KMS-11 (cell line): ENCODE results near the gene WDR48.

Experiments used
- H2AFZ ChIP-seq: fragments of 200-600 bp; sonication (generic); 2 replicates; pipeline ENCODE4 v1.6.1; 2016; ENCODE audit warnings: antibody characterized with exemption, mixed run types, low read depth
- H3K27ac ChIP-seq: fragments of 200-600 bp; sonication (generic); 2 replicates; pipeline ENCODE4 v1.6.1; 2016; ENCODE audit warnings: mild to moderate bottlenecking, mixed run types
- H3K27me3 ChIP-seq: fragments of 200-600 bp; sonication (generic); 2 replicates; pipeline ENCODE4 v1.6.1; 2017; ENCODE audit warnings: mild to moderate bottlenecking, low read depth, mixed run types, moderate library complexity; ENCODE audit not compliant: insufficient read depth
- H3K36me3 ChIP-seq: fragments of 200-600 bp; sonication (generic); 2 replicates; pipeline ENCODE4 v1.6.1; 2017; ENCODE audit warnings: mild to moderate bottlenecking, mixed run types; ENCODE audit not compliant: insufficient read depth
- H3K4me1 ChIP-seq: fragments of 200-600 bp; sonication (generic); 2 replicates; pipeline ENCODE4 v1.6.1; 2016; ENCODE audit warnings: mild to moderate bottlenecking, low read depth, mixed run types; ENCODE audit not compliant: poor library complexity, severe bottlenecking
- H3K4me2 ChIP-seq: fragments of 200-600 bp; sonication (generic); 2 replicates; pipeline ENCODE4 v1.7.0; 2016; ENCODE audit warnings: mild to moderate bottlenecking, mixed run types
- H3K4me3 ChIP-seq: fragments of 200-600 bp; sonication (generic); IDR thresholded peaks from 2 replicates; pipeline ENCODE4 v1.6.1; 2017; ENCODE audit warnings: low read depth, low read length, mixed read lengths; ENCODE audit not compliant: insufficient read depth
- H3K79me2 ChIP-seq: fragments of 200-600 bp; sonication (generic); 2 replicates; pipeline ENCODE4 v1.6.1; 2016; ENCODE audit warnings: low read depth, mixed run types; ENCODE audit not compliant: insufficient read depth
- H3K9ac ChIP-seq: fragments of 200-600 bp; sonication (generic); 2 replicates; pipeline ENCODE4 v1.6.1; 2016; ENCODE audit warnings: mild to moderate bottlenecking, mixed run types
- H4K20me1 ChIP-seq: fragments of 200-600 bp; sonication (generic); 2 replicates; pipeline ENCODE4 v1.6.1; 2016; ENCODE audit warnings: mild to moderate bottlenecking, mixed run types; ENCODE audit not compliant: insufficient read depth
- TF ChIP-seq, protein P1 (sequence below): fragments of 200-600 bp; sonication (generic); conservative IDR thresholded peaks from 2 replicates; pipeline ENCODE4 v1.6.1; 2017; ENCODE audit warnings: low read depth, mild to moderate bottlenecking, antibody characterized with exemption, low read length, moderate library complexity, mixed read lengths

The WDR48 gene

GRCh38 chr3:39137435-39137936 lies 85.7 kb downstream of the WDR48 start:
- H3K4me1 ChIP-seq, result no peaks in the 10 kb centered on the region
- no peaks in the 10 kb centered on the region for H3K79me2 ChIP-seq
- no peaks in the 10 kb centered on the region for H3K36me3 ChIP-seq
- no peak overlapping the region for H3K4me2 ChIP-seq
- no peak overlapping the region for H3K27ac ChIP-seq
- TF ChIP-seq, protein P1, sequence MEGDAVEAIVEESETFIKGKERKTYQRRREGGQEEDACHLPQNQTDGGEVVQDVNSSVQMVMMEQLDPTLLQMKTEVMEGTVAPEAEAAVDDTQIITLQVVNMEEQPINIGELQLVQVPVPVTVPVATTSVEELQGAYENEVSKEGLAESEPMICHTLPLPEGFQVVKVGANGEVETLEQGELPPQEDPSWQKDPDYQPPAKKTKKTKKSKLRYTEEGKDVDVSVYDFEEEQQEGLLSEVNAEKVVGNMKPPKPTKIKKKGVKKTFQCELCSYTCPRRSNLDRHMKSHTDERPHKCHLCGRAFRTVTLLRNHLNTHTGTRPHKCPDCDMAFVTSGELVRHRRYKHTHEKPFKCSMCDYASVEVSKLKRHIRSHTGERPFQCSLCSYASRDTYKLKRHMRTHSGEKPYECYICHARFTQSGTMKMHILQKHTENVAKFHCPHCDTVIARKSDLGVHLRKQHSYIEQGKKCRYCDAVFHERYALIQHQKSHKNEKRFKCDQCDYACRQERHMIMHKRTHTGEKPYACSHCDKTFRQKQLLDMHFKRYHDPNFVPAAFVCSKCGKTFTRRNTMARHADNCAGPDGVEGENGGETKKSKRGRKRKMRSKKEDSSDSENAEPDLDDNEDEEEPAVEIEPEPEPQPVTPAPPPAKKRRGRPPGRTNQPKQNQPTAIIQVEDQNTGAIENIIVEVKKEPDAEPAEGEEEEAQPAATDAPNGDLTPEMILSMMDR, result no peak
- H3K27me3 ChIP-seq, result no peaks in the 10 kb centered on the region
- no peak overlapping the region for H3K4me3 ChIP-seq
- H3K9ac ChIP-seq, result no peak overlapping the region
- no peak overlapping the region for H2AFZ ChIP-seq
- no peaks in the 10 kb centered on the region for H4K20me1 ChIP-seq

DNA sequence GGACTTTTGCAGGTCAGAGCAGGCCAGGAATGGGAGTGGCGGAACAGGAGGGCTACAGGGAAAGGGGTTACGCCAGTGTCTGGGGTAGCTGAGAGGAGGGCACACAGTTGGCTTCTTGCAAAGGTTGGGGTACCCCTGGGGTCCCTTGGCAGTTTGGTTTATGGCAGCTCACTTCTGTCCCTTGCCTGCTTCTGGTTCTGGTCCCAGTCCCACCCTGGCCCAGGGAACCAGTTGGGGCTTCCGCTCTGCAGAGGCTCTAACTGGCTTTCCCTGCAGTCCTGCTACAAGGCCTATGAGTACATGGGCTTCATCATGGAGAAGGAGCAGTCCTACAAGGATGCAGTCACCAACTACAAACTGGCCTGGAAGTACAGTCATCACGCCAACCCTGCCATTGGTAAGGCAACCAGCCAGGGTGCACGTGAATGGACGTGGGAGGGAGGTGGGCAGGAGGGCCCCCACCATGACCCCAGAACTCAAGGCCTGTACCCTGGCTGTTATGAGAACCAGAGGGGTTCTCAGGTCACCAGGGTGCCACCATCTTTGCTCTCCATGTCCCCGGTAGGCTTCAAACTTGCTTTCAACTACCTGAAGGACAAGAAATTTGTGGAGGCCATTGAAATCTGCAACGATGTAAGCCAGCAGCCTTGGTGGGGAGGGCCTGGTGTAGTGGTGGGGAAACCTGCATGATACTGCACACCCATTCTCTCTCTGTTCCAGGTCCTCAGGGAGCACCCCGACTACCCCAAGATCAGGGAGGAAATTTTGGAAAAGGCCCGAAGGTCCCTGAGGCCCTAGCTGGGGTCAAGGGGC lies 86.4 kb downstream of the WDR48 start:
- Histone ChIP-seq H4K20me1 (no peaks in the 10 kb centered on the region), H3K4me1 (no peaks in the 10 kb centered on the region), H2AFZ (no peak overlapping the region), H3K4me2 (no peak overlapping the region), H3K27me3 (no peaks in the 10 kb centered on the region), H3K36me3 (no peaks in the 10 kb centered on the region), H3K79me2 (no peaks in the 10 kb centered on the region), H3K27ac (no peak overlapping the region), H3K4me3 (no peak overlapping the region), H3K9ac (no peak overlapping the region)
- TF ChIP-seq, protein P1, result no peak

GRCh38 chr3:39138804-39139415 lies 87.1 kb downstream of the WDR48 start:
- Histone ChIP-seq H3K4me2 (no peak overlapping the region), H3K79me2 (no peaks in the 10 kb centered on the region), H3K4me3 (no peak overlapping the region), H3K4me1 (no peaks in the 10 kb centered on the region), H3K27me3 (no peaks in the 10 kb centered on the region), H3K27ac (no peak overlapping the region), H2AFZ (no peak overlapping the region), H4K20me1 (no peaks in the 10 kb centered on the region), H3K36me3 (no peaks in the 10 kb centered on the region), H3K9ac (no peak overlapping the region)
- TF ChIP-seq, protein P1, result no peak

DNA sequence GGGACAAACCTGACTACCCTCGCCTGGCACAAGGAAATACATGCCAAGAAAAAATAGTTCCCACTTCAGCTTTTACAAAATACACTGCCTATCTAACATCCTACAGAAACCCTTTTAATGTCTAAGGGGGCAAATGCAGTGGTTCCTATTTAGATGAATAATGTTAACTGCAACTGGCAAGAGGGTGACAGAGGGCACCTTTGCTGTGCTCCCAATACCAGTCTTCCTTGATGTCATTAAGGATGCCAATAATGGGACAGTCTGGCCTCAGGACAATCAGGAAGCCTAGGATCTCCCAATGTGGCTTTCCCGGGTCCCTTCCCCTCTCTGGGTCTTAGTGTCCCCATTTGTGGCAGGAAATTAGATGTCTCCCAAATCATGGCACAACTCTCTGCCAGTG lies 87.6 kb downstream of the WDR48 start:
- Histone ChIP-seq H3K27me3 (no peaks in the 10 kb centered on the region), H3K4me3 (no peak overlapping the region), H3K27ac (no peak overlapping the region), H3K79me2 (no peaks in the 10 kb centered on the region), H3K36me3 (no peaks in the 10 kb centered on the region), H3K4me2 (no peak overlapping the region), H4K20me1 (no peaks in the 10 kb centered on the region), H3K9ac (no peak overlapping the region), H3K4me1 (no peaks in the 10 kb centered on the region), H2AFZ (no peak overlapping the region)
- TF ChIP-seq, protein P1, result no peak
